ENCODE data around the gene DDHD1.

GRCh38 chr14:53193193-53193592 lies 40.1 kb upstream of the DDHD1 start:
- TF ChIP-seq CTCF (conservative IDR thresholded peaks at IDR 0.05) (no peak), ZFX (IDR thresholded peaks at IDR 0.05) (no peak)
